Measurements from ENCODE around the gene EXOC6B.

GRCh38 chr2:72236445-72237067, 589.3 kb downstream of the EXOC6B start:
- TF ChIP-seq CTCF (IDR thresholded peaks at IDR 0.05; ENCODE audit: low read length) (no peak), EZH2 (optimal IDR thresholded peaks at IDR 0.05; ENCODE audit: low read depth, low read length) (no peak), EZH2phosphoT487 (IDR thresholded peaks at IDR 0.05; ENCODE audit: low read length) (no peak)

Data from MM.1S (cell line).